ENCODE measurements around the gene PIAS1.

- TF ChIP-seq MAZ (IDR thresholded peaks at IDR 0.05; ENCODE audit: borderline replicate concordance, low read depth, low read length) (no peak), POLR2A (IDR thresholded peaks at IDR 0.05; ENCODE audit: low read length) (no peak), CEBPB (IDR thresholded peaks at IDR 0.05) (no peak), CTCF (IDR thresholded peaks at IDR 0.05) (no peak), NFE2L2 (conservative IDR thresholded peaks at IDR 0.05; ENCODE audit: low read length) (no peak), JUN (IDR thresholded peaks at IDR 0.05) (no peak), CHD2 (IDR thresholded peaks at IDR 0.05; ENCODE audit: low read length, partially characterized antibody) (no peak), BHLHE40 (IDR thresholded peaks at IDR 0.05; ENCODE audit: low read depth, low read length) (no peak), ZFP36 (IDR thresholded peaks at IDR 0.05; ENCODE audit: borderline replicate concordance, partially characterized antibody) (no peak), SMC3 (IDR thresholded peaks at IDR 0.05) (no peak), NR3C1 (IDR thresholded peaks at IDR 0.05) (no peak), RFX5 (IDR thresholded peaks at IDR 0.05) (no peak), REST (IDR thresholded peaks at IDR 0.05) (no peak), RAD21 (conservative IDR thresholded peaks at IDR 0.05 in 1 of 2, IDR thresholded peaks at IDR 0.05 in 1 of 2) (no peak)
Measured at GRCh38 chr15:68232449-68232848, 178.3 kb downstream of the PIAS1 start.
